ENCODE results near the gene PSEN2. TPM values are rescaled to one million over a fixed set of nuclear protein-coding genes. Genes with fewer than 3 reads are reported as not detected.

PSEN2 gene
- 12.5 and 17.1 TPM in 2 replicates for total RNA-seq
- polyA plus RNA-seq: 18.1 and 19.3 TPM in 2 replicates
- polyA plus RNA-seq (2011; cell fraction: cytosol; rRNA removed): 10.4 TPM in 2 replicates
- polyA plus RNA-seq (2011; cell fraction: nucleus; rRNA removed): 18.3 and 19.6 TPM in 2 replicates
- 7.9 and 9.5 TPM in 2 replicates for polyA plus RNA-seq (2012)
- 23.9 and 29.4 TPM in 2 replicates for polyA minus RNA-seq
- 14.2 TPM for polyA minus RNA-seq (2011; cell fraction: cytosol; rRNA and poly(A)+ RNA removed)
- polyA minus RNA-seq (2011; cell fraction: nucleus; rRNA and poly(A)+ RNA removed): 11.6 and 11.8 TPM in 2 replicates
- percentile 43 among the genes with signal in this experiment for Bru-seq, nascent RNA
- percentile 47 among the genes with signal in this experiment for BruChase-seq, experiment 1, labeled RNA remaining after a 6-hour chase
- percentile 43 among the genes with signal in this experiment for BruChase-seq, experiment 2, labeled RNA remaining after a 2-hour chase
- long read RNA-seq, transcript PSEN2-202 (13 exons, 2,306 nt): major isoform, 10 of 35 reads
- long read RNA-seq, transcript PSEN2-203 (13 exons, 1,947 nt): minor isoform, 9 of 35 reads
- long read RNA-seq, partial matches to known transcripts: 10 of 35 reads
- long read RNA-seq, other reads (novel, unspliced or antisense): 6 of 35 reads

DNA sequence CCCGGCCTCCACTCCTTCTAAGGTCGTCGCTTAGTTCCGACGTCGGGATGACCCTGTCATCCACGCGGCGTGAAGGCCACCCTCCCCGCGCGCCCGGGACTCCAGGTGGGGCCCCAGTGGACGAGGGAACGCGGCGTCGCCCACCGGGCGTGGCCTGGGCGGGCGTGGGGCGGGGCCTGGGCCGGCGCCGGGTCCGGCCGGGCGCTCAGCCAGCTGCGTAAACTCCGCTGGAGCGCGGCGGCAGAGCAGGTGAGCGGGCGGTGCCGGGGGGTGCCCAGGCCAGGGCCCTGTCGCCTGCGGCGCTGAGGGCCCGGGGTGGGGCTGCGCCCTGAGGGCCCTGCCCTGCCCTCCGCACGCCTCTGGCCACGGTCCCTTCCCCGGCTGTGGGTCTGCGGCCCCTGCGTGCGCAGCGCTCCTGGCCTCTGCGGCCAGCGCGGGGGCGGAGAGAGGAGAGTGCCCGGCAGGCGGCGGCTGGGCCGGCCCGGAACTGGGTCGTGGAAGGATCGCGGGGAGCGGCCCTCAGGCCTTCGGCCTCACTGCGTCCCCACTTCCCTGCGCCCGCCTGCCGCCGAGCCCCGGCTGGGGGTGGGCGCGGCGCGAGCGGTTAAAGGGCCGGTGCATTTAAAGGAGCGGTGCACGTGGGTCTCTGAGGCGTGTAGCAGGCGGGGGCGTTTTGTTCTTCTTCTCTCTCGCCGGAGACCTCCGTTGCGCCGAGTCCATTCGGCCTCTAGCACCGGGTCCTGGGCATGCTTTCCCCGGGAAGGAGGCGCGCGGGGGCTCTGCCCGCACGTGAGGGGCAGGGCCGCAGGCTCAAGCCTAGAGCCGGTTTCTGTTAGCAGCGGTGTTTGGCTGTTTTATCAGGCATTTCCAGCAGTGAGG lies at the start of gene PSEN2:
TSS of gene PSEN2 (plus strand) at position 216 of the 879 bp plus-strand sequence. CDS start 11,292 bp downstream, outside the sequence.
- BruUV-seq (replicated peaks): no TSS peak
- Histone ChIP-seq H3K9me3 (replicated peaks; ENCODE audit: control insufficient read depth, insufficient read depth, low read length) (no peaks in the 10 kb centered on the region), H3K27ac (ENCODE audit: insufficient read depth, low read depth, low read length) (no peak within 1 kb of the TSS), H3K9ac (replicated peaks; ENCODE audit: extremely low read depth, insufficient read depth, low read length) (peak within 1 kb of the TSS; percentile 48), H3K36me3 (ENCODE audit: control insufficient read depth in 2 of 2, extremely low read depth in 1 of 2, insufficient read depth in 2 of 2, low read length in 2 of 2) (no peaks in the 10 kb centered on the region), H3K4me3 (replicated peaks in 1 of 3; ENCODE audit: insufficient read depth in 1 of 3, low read depth in 1 of 3, low read length in 3 of 3) (peak within 1 kb of the TSS; percentile 55 to 65 (median 61)), H3K4me2 (ENCODE audit: insufficient read depth, low read length) (peak within 1 kb of the TSS; percentile 76), H2AFZ (ENCODE audit: low read depth, low read length) (peak within 1 kb of the TSS; percentile 94), H3K27me3 (ENCODE audit: control insufficient read depth in 2 of 2, insufficient read depth in 2 of 2, low read length in 2 of 2) (no peaks in the 10 kb centered on the region), H3K4me1 (ENCODE audit: control insufficient read depth, extremely low read depth, insufficient read depth, low read length) (peaks cover 16% of the 10 kb centered on the region), H4K20me1 (replicated peaks; ENCODE audit: control insufficient read depth, extremely low read depth, insufficient read depth, low read length) (no peaks in the 10 kb centered on the region), H3K9me1 (replicated peaks; ENCODE audit: control insufficient read depth, extremely low read depth, insufficient read depth, low read length) (no peaks in the 10 kb centered on the region), H3K79me2 (ENCODE audit: control insufficient read depth, insufficient read depth, low read length) (no peaks in the 10 kb centered on the region)
- intact Hi-C loops (cut with micrococcal nuclease): loop anchor here (1.0 to 2.0 kb wide), 2 partner anchors 70 to 244 kb away; partner anchors contain the start of gene COQ8A
- DNase-seq (ENCODE audit: low read depth, low spot score) (peak; percentile 51), FAIRE-seq (peak; percentile 46)
- TF ChIP-seq GATA2 (IDR thresholded peaks at IDR 0.05; ENCODE audit: insufficient read depth, insufficient read length, low read depth, low read length): no peak
- TF ChIP-seq FOS (IDR thresholded peaks at IDR 0.05; ENCODE audit: borderline replicate concordance, insufficient read depth, low read length): no peak
- TF ChIP-seq POLR2AphosphoS5 (IDR thresholded peaks at IDR 0.05; ENCODE audit: insufficient read depth, low read depth, low read length): peak; percentile 58
- TF ChIP-seq, protein P1, sequence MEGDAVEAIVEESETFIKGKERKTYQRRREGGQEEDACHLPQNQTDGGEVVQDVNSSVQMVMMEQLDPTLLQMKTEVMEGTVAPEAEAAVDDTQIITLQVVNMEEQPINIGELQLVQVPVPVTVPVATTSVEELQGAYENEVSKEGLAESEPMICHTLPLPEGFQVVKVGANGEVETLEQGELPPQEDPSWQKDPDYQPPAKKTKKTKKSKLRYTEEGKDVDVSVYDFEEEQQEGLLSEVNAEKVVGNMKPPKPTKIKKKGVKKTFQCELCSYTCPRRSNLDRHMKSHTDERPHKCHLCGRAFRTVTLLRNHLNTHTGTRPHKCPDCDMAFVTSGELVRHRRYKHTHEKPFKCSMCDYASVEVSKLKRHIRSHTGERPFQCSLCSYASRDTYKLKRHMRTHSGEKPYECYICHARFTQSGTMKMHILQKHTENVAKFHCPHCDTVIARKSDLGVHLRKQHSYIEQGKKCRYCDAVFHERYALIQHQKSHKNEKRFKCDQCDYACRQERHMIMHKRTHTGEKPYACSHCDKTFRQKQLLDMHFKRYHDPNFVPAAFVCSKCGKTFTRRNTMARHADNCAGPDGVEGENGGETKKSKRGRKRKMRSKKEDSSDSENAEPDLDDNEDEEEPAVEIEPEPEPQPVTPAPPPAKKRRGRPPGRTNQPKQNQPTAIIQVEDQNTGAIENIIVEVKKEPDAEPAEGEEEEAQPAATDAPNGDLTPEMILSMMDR (IDR thresholded peaks at IDR 0.05; ENCODE audit: extremely low read depth in 1 of 2, insufficient read depth in 1 of 2, low read depth in 1 of 2, low read length in 2 of 2): peak in 1 of 2 donors; percentile 27
- TF ChIP-seq, protein P2, sequence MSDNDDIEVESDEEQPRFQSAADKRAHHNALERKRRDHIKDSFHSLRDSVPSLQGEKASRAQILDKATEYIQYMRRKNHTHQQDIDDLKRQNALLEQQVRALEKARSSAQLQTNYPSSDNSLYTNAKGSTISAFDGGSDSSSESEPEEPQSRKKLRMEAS (IDR thresholded peaks at IDR 0.05; ENCODE audit: insufficient read depth, insufficient read length): no peak
- TF ChIP-seq MYC (IDR thresholded peaks at IDR 0.05; ENCODE audit: low read depth, low read length): no peak
- TF ChIP-seq POLR2A (IDR thresholded peaks at IDR 0.05; ENCODE audit: low read depth, low read length): no peak
- no peak for TF ChIP-seq JUN (IDR thresholded peaks at IDR 0.05; ENCODE audit: borderline replicate concordance, insufficient read depth, insufficient read length, low read depth)
- no peak for TF ChIP-seq EZH2 (IDR thresholded peaks at IDR 0.05; ENCODE audit: borderline replicate concordance, low read depth, low read length, severe bottlenecking)
- dilution Hi-C loops (cut with MboI; ENCODE audit: extremely low pct_ligation_motif_present, low sequenced_read_pairs): no loop called here
- CTCF ChIA-PET: interaction anchor here (1.3 kb wide), 1 partner anchor 16 kb away, joined by 3 read pairs; no protein-coding TSS in a partner anchor
- POLR2A ChIA-PET: no interaction called here
